ENCODE measurements around the gene HLCS.

GRCh38 chr21:36749935-36750575 lies 216.4 kb downstream of the HLCS start:
- TF ChIP-seq CTCF (IDR thresholded peaks at IDR 0.05; ENCODE audit: extremely low read depth in 1 of 2, insufficient read depth in 1 of 2, low read depth in 1 of 2, low read length in 2 of 2) (no peak), MYC (IDR thresholded peaks at IDR 0.05; ENCODE audit: low read depth, low read length) (no peak), POLR2AphosphoS5 (IDR thresholded peaks at IDR 0.05; ENCODE audit: insufficient read depth, low read depth, low read length) (no peak), POLR2A (IDR thresholded peaks at IDR 0.05; ENCODE audit: low read depth, low read length) (no peak), MAX (IDR thresholded peaks at IDR 0.05; ENCODE audit: insufficient read depth, insufficient read length) (no peak), EZH2 (IDR thresholded peaks at IDR 0.05; ENCODE audit: borderline replicate concordance, low read depth, low read length, severe bottlenecking) (no peak)

Data from endothelial cell of umbilical vein (primary cell).